Activated T-cell treated with anti-CD3 and anti-CD28 coated beads, Interleukin-2, amount 50 U/mL, for 1 hour (primary cell): ENCODE data around the gene SMS.

ENCODE experiments used
- DNase-seq: peaks from one replicate; pipeline ENCODE4 v3.0.0-alpha.2; 2020

Gene SMS

DNA sequence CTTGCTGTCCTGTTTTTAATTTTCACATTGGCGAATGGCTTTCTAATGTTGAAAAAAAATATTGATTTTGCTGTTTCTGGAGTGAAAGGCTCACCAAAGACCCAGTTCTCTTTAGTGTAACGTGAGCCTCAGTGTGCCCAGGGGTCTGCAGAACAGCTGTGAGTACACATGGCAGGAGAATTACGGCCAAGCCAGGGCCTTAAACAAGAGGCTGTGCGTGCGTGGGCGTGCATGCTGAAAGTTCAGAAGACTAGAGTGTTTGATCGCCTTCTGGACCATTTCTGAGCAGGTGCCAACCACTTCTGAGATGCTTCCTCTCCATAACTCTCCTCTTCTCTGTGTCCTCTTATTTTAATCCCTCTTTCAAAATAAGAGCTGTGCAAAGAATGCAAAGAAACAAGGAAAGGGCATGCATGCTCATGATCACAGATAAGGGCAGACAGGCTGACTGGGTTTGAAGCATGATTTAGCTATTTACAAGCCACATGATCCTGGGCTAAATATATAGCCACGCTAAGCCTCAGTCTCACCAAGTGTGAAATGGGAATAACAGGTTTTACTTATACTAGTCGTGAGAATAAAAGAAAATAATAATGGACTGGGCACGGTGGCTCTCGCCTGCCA lies 101.5 kb downstream of the SMS start:
- no peak for DNase-seq

- no peak for DNase-seq
These were observed 103.4 kb downstream of the SMS start for GRCh38 chrX:22043872-22044271.
